Stimulated activated CD4-positive, alpha-beta T cell treated with anti-CD3 and anti-CD28 coated beads, Interleukin-15, amount 100 ng/mL, for 1 hour (primary cell): ENCODE results near the gene TGFB3.
"Not testable (repeated sequence)": the region's sequence is repeated elsewhere in the genome, so short reads cannot be mapped to it uniquely, and the experiment has no call there.

ENCODE experiments used
- DNase-seq, 2 donors: peaks; one replicate each; pipeline ENCODE4 v3.0.0-alpha.2; 2020; ENCODE audit warnings: low read depth in 1 of 2, low spot score in 1 of 2

TGFB3 gene

GRCh38 chr14:75981426-75982265 lies at the start of gene TGFB3:
Gene TGFB3, minus strand, starts transcription at chr14:75981995. Its CDS starts 1,102 bp downstream, at chr14:75980893.
- peak; percentile 31 to 35 for DNase-seq

- DNase-seq, result no peak
Observed at GRCh38 chr14:76024211-76024907, 42.6 kb upstream of the TGFB3 start.

- no peak for DNase-seq
Observed at GRCh38 chr14:76023757-76024156, 42.0 kb upstream of the TGFB3 start.

GRCh38 chr14:76022991-76023390 lies 41.2 kb upstream of the TGFB3 start:
- no peak for DNase-seq

- DNase-seq, result no peak
Observed at GRCh38 chr14:76019676-76020075, 37.9 kb upstream of the TGFB3 start.

GRCh38 chr14:76015668-76016067 lies 33.9 kb upstream of the TGFB3 start:
- no peak for DNase-seq

- no peak for DNase-seq
Observed at GRCh38 chr14:76015191-76015590, 33.4 kb upstream of the TGFB3 start.

- DNase-seq, result no peak
Observed at GRCh38 chr14:76012354-76012753, 30.6 kb upstream of the TGFB3 start.

GRCh38 chr14:76011930-76012329 lies 30.1 kb upstream of the TGFB3 start:
- DNase-seq, result no peak

GRCh38 chr14:76009627-76010026 lies 27.8 kb upstream of the TGFB3 start:
- not testable (repeated sequence) for DNase-seq

- no peak for DNase-seq
Observed at GRCh38 chr14:76007852-76008251, 26.1 kb upstream of the TGFB3 start.

- DNase-seq, result no peak
Observed at GRCh38 chr14:76007379-76007778, 25.6 kb upstream of the TGFB3 start.

- DNase-seq, result no peak
Observed at GRCh38 chr14:76006253-76006652, 24.5 kb upstream of the TGFB3 start.

GRCh38 chr14:76002383-76002782 lies 20.6 kb upstream of the TGFB3 start:
- DNase-seq, result no peak

GRCh38 chr14:75999511-76000190 lies 17.9 kb upstream of the TGFB3 start:
- DNase-seq, result no peak

GRCh38 chr14:75996488-75996887 lies 14.7 kb upstream of the TGFB3 start:
- no peak for DNase-seq

- DNase-seq, result no peak
Observed at GRCh38 chr14:75995372-75996041, 13.7 kb upstream of the TGFB3 start.

GRCh38 chr14:75993567-75994041 lies 11.8 kb upstream of the TGFB3 start:
- DNase-seq, result no peak

GRCh38 chr14:75991753-75992152 lies 10.0 kb upstream of the TGFB3 start:
- no peak for DNase-seq

- no peak for DNase-seq
Observed at GRCh38 chr14:75990297-75990696, 8.5 kb upstream of the TGFB3 start.

GRCh38 chr14:75989134-75989533 lies 7.3 kb upstream of the TGFB3 start:
- no peak for DNase-seq
